Fibroblast of skin of right quadriceps (primary cell): Measurements from ENCODE around the gene AKAP1.

Experiments used
- DNase-seq: peaks from one replicate; pipeline ENCODE4 v3.0.0-alpha.2; 2013

Gene AKAP1

DNA sequence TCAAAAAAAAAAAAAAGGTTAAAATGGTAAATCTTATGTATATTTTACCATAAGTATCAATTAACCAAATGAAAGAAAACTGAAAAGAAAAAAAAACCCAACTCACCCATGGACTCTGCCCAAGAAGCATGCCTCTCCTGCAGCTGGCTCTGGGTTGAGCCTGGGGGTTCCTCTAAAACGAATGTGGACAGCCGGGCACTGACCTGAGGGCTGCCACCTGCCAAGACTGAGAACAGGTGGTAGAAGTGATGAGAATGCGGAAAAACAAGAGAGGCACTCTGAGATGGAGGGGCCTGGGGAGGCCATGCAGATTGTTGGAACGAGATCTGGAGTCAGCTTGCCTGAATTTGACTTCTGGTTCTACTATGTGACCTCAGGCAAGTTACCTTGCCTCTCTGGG is 85.8 kb downstream of the AKAP1 start:
- no peak for DNase-seq
